ENCODE results near the gene FBXO5. TPM values are rescaled to one million over a fixed set of nuclear protein-coding genes. Genes with fewer than 3 reads are reported as not detected.

The FBXO5 gene
- total and polyA plus RNA-seq, 9 of the 15 experiments (the other 6 are each of a cell fraction or from before 2014, with no cell fraction given), result 17.8 to 89.3 (median 62.9) TPM

GRCh38 chr6:152982904-152983636 is at the start of gene FBXO5 (continued):
- TF ChIP-seq, protein P1, sequence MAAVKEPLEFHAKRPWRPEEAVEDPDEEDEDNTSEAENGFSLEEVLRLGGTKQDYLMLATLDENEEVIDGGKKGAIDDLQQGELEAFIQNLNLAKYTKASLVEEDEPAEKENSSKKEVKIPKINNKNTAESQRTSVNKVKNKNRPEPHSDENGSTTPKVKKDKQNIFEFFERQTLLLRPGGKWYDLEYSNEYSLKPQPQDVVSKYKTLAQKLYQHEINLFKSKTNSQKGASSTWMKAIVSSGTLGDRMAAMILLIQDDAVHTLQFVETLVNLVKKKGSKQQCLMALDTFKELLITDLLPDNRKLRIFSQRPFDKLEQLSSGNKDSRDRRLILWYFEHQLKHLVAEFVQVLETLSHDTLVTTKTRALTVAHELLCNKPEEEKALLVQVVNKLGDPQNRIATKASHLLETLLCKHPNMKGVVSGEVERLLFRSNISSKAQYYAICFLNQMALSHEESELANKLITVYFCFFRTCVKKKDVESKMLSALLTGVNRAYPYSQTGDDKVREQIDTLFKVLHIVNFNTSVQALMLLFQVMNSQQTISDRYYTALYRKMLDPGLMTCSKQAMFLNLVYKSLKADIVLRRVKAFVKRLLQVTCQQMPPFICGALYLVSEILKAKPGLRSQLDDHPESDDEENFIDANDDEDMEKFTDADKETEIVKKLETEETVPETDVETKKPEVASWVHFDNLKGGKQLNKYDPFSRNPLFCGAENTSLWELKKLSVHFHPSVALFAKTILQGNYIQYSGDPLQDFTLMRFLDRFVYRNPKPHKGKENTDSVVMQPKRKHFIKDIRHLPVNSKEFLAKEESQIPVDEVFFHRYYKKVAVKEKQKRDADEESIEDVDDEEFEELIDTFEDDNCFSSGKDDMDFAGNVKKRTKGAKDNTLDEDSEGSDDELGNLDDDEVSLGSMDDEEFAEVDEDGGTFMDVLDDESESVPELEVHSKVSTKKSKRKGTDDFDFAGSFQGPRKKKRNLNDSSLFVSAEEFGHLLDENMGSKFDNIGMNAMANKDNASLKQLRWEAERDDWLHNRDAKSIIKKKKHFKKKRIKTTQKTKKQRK (IDR thresholded peaks at IDR 0.05; ENCODE audit: borderline replicate concordance, low read depth, low read length), result no peak
- TF ChIP-seq ZNF551 (CRISPR knock-in tag; IDR thresholded peaks at IDR 0.05) (no peak), ZNF644 (tag; IDR thresholded peaks at IDR 0.05; ENCODE audit: low read depth) (no peak), SRSF9 (IDR thresholded peaks at IDR 0.05; ENCODE audit: borderline replicate concordance, low read depth, low read length) (no peak), EGR1 (conservative IDR thresholded peaks at IDR 0.05) (peak; percentile 45), BCL6 (CRISPR knock-in tag; IDR thresholded peaks at IDR 0.05) (no peak), HNRNPLL (IDR thresholded peaks at IDR 0.05; ENCODE audit: low read depth, low read length, poor library complexity, severe bottlenecking) (peak; percentile 85), CXXC5 (CRISPR knock-in tag; IDR thresholded peaks at IDR 0.05) (peak; percentile 90), ZNF639 (CRISPR knock-in tag; conservative IDR thresholded peaks at IDR 0.05 in 1 of 2, IDR thresholded peaks at IDR 0.05 in 1 of 2) (peak in 1 of 2 experiments; percentile 65; a peak in 2 of 4 replicates), PTRF (tag; IDR thresholded peaks at IDR 0.05) (no peak), MTA1 (IDR thresholded peaks at IDR 0.05; ENCODE audit: borderline replicate concordance) (no peak), POLR2B (IDR thresholded peaks at IDR 0.05; ENCODE audit: low read depth, partially characterized antibody) (peak; percentile 76), ZNF830 (CRISPR knock-in tag; IDR thresholded peaks at IDR 0.05) (no peak; the same call in 1 of the 2 replicates), CLOCK (CRISPR knock-in tag; IDR thresholded peaks at IDR 0.05; ENCODE audit: borderline replicate concordance) (peak; percentile 67; the same call in 1 of the 2 replicates), HDGF (IDR thresholded peaks at IDR 0.05) (no peak), ZKSCAN3 (CRISPR knock-in tag; IDR thresholded peaks at IDR 0.05) (no peak), GATAD2B (IDR thresholded peaks at IDR 0.05; ENCODE audit: borderline replicate concordance) (peak; percentile 86)
